Stromal cell of bone marrow (primary cell): ENCODE data around the gene ADGRG2.

Source experiments
- DNase-seq: peaks from one replicate; pipeline ENCODE4 v3.0.0-alpha.2; 2012; ENCODE audit warnings: low read depth

The ADGRG2 gene

GRCh38 chrX:18955676-18956075, 166.6 kb downstream of the ADGRG2 start:
- DNase-seq: no peak

GRCh38 chrX:18951032-18951431, 171.2 kb downstream of the ADGRG2 start:
- DNase-seq: no peak

GRCh38 chrX:18949944-18950301, 172.3 kb downstream of the ADGRG2 start:
- no peak for DNase-seq

GRCh38 chrX:18949291-18949943, 172.9 kb downstream of the ADGRG2 start:
- DNase-seq: no peak

- DNase-seq: no peak
These were observed 175.7 kb downstream of the ADGRG2 start for GRCh38 chrX:18946611-18947010.

- no peak for DNase-seq
These were observed 176.1 kb downstream of the ADGRG2 start for GRCh38 chrX:18946157-18946556.

GRCh38 chrX:18945483-18945882, 176.8 kb downstream of the ADGRG2 start:
- no peak for DNase-seq

- DNase-seq: no peak
These were observed 177.8 kb downstream of the ADGRG2 start for GRCh38 chrX:18944482-18944881.

- no peak for DNase-seq
These were observed 180.4 kb downstream of the ADGRG2 start for GRCh38 chrX:18941896-18942295.
